Uterus (tissue), 2 donors: ENCODE data around the gene TMC8.

Experiments
- CTCF ChIP-seq, 4 experiments: fragments of 200-600 bp in 2 of 4; fragments of 450-650 bp in 2 of 4; sonication (generic) in 2 of 4; IDR thresholded peaks; one replicate each; pipeline ENCODE4 v1.5.1; 2016 to 2019; ENCODE audit warnings: antibody characterized with exemption in 4 of 4, mild to moderate bottlenecking in 2 of 4, moderate library complexity in 1 of 4
- POLR2A ChIP-seq, 2 donors: fragments of 450-650 bp; IDR thresholded peaks; one replicate each; pipeline ENCODE4 v1.6.1; 2016; ENCODE audit warnings: antibody characterized with exemption in 2 of 2, mild to moderate bottlenecking in 1 of 2, moderate library complexity in 1 of 2

GRCh38 chr17:78120537-78120936 lies 10.0 kb upstream of the TMC8 start:
- TF ChIP-seq CTCF (IDR thresholded peaks at IDR 0.05) (no peak), POLR2A (IDR thresholded peaks at IDR 0.05) (no peak)
